Loucy (cell line): ENCODE results near the gene BTNL8.

Experiments used
- H2AFZ ChIP-seq: fragments of 200-600 bp; sonication (generic); 2 replicates; pipeline ENCODE4 v1.6.0; 2016; ENCODE audit warnings: antibody characterized with exemption, mild to moderate bottlenecking, low read length, moderate library complexity
- H3F3A ChIP-seq: fragments of 200-600 bp; 2 replicates; pipeline ENCODE4 v1.6.0; 2016; ENCODE audit warnings: antibody characterized with exemption, low read depth, mild to moderate bottlenecking
- H3K27me3 ChIP-seq: fragments of 200-600 bp; sonication (generic); 2 replicates; pipeline ENCODE4 v1.6.1; 2014; ENCODE audit warnings: low read length, mild to moderate bottlenecking; ENCODE audit not compliant: insufficient read depth, poor library complexity, severe bottlenecking
- H3K36me3 ChIP-seq: fragments of 200-600 bp; sonication (generic); 2 replicates; pipeline ENCODE4 v1.6.1; 2016; ENCODE audit warnings: low read length; ENCODE audit not compliant: insufficient read depth
- H3K4me1 ChIP-seq: fragments of 200-600 bp; sonication (generic); 2 replicates; pipeline ENCODE4 v1.5.1; 2014; ENCODE audit warnings: low read length, mild to moderate bottlenecking; ENCODE audit not compliant: insufficient read depth, poor library complexity, severe bottlenecking
- H3K4me2 ChIP-seq: fragments of 200-600 bp; sonication (generic); 2 replicates; pipeline ENCODE4 v1.6.0; 2014; ENCODE audit warnings: antibody characterized with exemption, low read length, low read depth, mild to moderate bottlenecking; ENCODE audit not compliant: poor library complexity, severe bottlenecking
- H3K4me3 ChIP-seq: fragments of 200-600 bp; sonication (generic); 2 replicates; pipeline ENCODE4 v1.5.1; 2014; ENCODE audit warnings: low read length, mild to moderate bottlenecking, mixed read lengths; ENCODE audit not compliant: poor library complexity, severe bottlenecking
- H3K79me2 ChIP-seq: fragments of 200-600 bp; sonication (generic); 2 replicates; pipeline ENCODE4 v1.6.1; 2014; ENCODE audit warnings: low read length; ENCODE audit not compliant: insufficient read depth
- H3K9ac ChIP-seq: fragments of 200-600 bp; sonication (generic); 2 replicates; pipeline ENCODE4 v1.6.0; 2014; ENCODE audit warnings: mild to moderate bottlenecking, low read depth, low read length, moderate library complexity; ENCODE audit not compliant: poor library complexity, severe bottlenecking
- H3K9me2 ChIP-seq: fragments of 200-600 bp; sonication (generic); replicated peaks from 2 replicates; pipeline ENCODE4 v1.6.1; 2016; ENCODE audit warnings: low read depth, low read length, mixed read lengths
- H3K9me3 ChIP-seq: fragments of 200-600 bp; sonication (generic); 2 replicates; pipeline ENCODE4 v1.6.1; 2014; ENCODE audit warnings: mild to moderate bottlenecking, antibody characterized with exemption, low read length, low read depth; ENCODE audit not compliant: insufficient read depth
- H4K20me1 ChIP-seq: fragments of 200-600 bp; sonication (generic); 2 replicates; pipeline ENCODE4 v1.6.0; 2014; ENCODE audit warnings: antibody characterized with exemption, low read length, mild to moderate bottlenecking; ENCODE audit not compliant: insufficient read depth, poor library complexity, severe bottlenecking
- EZH2phosphoT487 ChIP-seq: fragments of 200-600 bp; IDR thresholded peaks from 2 replicates; pipeline ENCODE4 v1.6.1; 2018; ENCODE audit warnings: antibody characterized with exemption, mild to moderate bottlenecking, moderate library complexity, borderline replicate concordance
- TF ChIP-seq, protein P1 (sequence below): fragments of 200-600 bp; sonication (generic); conservative IDR thresholded peaks from 2 replicates; pipeline ENCODE4 v1.5.1; 2014; ENCODE audit warnings: mild to moderate bottlenecking, antibody characterized with exemption, low read length

The BTNL8 gene

GRCh38 chr5:180852495-180852894, 46.5 kb upstream of the BTNL8 start:
- H4K20me1 ChIP-seq = no peaks in the 10 kb centered on the region
- H3K79me2 ChIP-seq = no peaks in the 10 kb centered on the region
- H3F3A ChIP-seq = no peaks in the 10 kb centered on the region
- H3K4me1 ChIP-seq = no peaks in the 10 kb centered on the region
- no peak overlapping the region for H2AFZ ChIP-seq
- H3K4me3 ChIP-seq = no peak overlapping the region
- H3K27me3 ChIP-seq = no peaks in the 10 kb centered on the region
- H3K9ac ChIP-seq = no peak overlapping the region
- H3K36me3 ChIP-seq = peaks cover 21% of the 10 kb centered on the region; the same call in 1 of the 2 replicates
- TF ChIP-seq, protein P1, sequence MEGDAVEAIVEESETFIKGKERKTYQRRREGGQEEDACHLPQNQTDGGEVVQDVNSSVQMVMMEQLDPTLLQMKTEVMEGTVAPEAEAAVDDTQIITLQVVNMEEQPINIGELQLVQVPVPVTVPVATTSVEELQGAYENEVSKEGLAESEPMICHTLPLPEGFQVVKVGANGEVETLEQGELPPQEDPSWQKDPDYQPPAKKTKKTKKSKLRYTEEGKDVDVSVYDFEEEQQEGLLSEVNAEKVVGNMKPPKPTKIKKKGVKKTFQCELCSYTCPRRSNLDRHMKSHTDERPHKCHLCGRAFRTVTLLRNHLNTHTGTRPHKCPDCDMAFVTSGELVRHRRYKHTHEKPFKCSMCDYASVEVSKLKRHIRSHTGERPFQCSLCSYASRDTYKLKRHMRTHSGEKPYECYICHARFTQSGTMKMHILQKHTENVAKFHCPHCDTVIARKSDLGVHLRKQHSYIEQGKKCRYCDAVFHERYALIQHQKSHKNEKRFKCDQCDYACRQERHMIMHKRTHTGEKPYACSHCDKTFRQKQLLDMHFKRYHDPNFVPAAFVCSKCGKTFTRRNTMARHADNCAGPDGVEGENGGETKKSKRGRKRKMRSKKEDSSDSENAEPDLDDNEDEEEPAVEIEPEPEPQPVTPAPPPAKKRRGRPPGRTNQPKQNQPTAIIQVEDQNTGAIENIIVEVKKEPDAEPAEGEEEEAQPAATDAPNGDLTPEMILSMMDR = no peak
- no peak for TF ChIP-seq EZH2phosphoT487
- H3K4me2 ChIP-seq = no peak overlapping the region
- peaks cover 22% of the 10 kb centered on the region; the same call in 1 of the 2 replicates for H3K9me3 ChIP-seq
- H3K9me2 ChIP-seq = no peaks in the 10 kb centered on the region

GRCh38 chr5:180853121-180853847, 45.7 kb upstream of the BTNL8 start:
- Histone ChIP-seq H3K9me3 (peaks cover 22% of the 10 kb centered on the region; the same call in 1 of the 2 replicates), H3K27me3 (no peaks in the 10 kb centered on the region), H4K20me1 (no peaks in the 10 kb centered on the region), H3K9ac (no peak overlapping the region), H2AFZ (no peak overlapping the region), H3K4me1 (no peaks in the 10 kb centered on the region), H3K79me2 (no peaks in the 10 kb centered on the region), H3F3A (no peaks in the 10 kb centered on the region), H3K36me3 (peaks cover 21% of the 10 kb centered on the region; the same call in 1 of the 2 replicates), H3K9me2 (no peaks in the 10 kb centered on the region), H3K4me2 (no peak overlapping the region), H3K4me3 (no peak overlapping the region)
- TF ChIP-seq EZH2phosphoT487 = no peak
- TF ChIP-seq, protein P1 = no peak

DNA sequence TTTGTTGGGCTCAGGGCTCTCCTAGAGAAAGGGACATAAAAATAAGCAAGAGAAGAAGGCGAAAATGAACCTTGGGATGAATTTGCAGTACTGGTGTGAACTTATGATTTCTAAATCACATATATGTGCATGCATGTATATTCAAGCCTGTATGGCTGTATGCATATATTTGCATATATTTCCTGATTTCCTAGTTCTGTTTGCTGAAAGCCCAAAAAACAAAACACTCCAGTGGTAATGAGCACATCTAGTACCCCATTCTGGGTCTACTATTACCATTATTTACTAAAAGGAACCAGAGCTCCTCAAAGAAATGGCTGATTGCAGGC, 45.1 kb upstream of the BTNL8 start:
- peaks cover 21% of the 10 kb centered on the region; the same call in 1 of the 2 replicates for H3K36me3 ChIP-seq
- TF ChIP-seq, protein P1 = no peak
- TF ChIP-seq EZH2phosphoT487 = no peak
- no peak overlapping the region for H2AFZ ChIP-seq
- no peaks in the 10 kb centered on the region for H3K4me1 ChIP-seq
- H4K20me1 ChIP-seq = no peaks in the 10 kb centered on the region
- H3K27me3 ChIP-seq = no peaks in the 10 kb centered on the region
- H3K79me2 ChIP-seq = no peaks in the 10 kb centered on the region; the same call in 1 of the 2 replicates
- no peaks in the 10 kb centered on the region for H3K9me2 ChIP-seq
- peaks cover 22% of the 10 kb centered on the region; the same call in 1 of the 2 replicates for H3K9me3 ChIP-seq
- H3F3A ChIP-seq = no peaks in the 10 kb centered on the region
- H3K4me2 ChIP-seq = no peak overlapping the region
- H3K4me3 ChIP-seq = no peak overlapping the region
- no peak overlapping the region for H3K9ac ChIP-seq
